Left hindlimb (tissue), 1 donor: ENCODE results near the gene FAM222B.
"Not testable (repeated sequence)": the region's sequence is repeated elsewhere in the genome, so short reads cannot be mapped to it uniquely, and the experiment has no call there.

Experiments
- DNase-seq: peaks from one replicate; pipeline ENCODE4 v3.0.0-alpha.2; 2018

FAM222B gene

DNA sequence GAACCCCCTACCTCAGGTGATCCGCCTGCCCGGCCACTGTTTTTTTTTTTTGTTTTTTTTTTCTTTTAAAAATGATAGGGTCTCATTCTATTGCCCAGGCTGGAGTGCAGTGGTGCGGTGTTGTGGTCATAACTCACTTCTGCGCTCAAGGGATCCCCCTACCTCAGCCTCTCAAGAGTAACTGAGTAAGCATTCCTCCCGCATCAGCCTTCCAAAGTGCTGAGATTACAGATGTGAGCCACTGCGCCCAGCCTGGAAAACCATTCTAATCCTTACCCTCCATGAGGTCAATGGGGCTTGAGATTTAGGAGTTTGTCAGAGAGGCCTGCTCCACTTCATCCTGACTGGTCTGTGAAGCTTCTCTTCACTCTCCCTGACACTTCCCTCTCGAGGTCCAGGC, 24.7 kb upstream of the FAM222B start:
- no peak for DNase-seq

GRCh38 chr17:28865946-28866752, 23.6 kb upstream of the FAM222B start:
- no peak for DNase-seq

- DNase-seq: no peak
Observed at GRCh38 chr17:28864991-28865849, 22.6 kb upstream of the FAM222B start.

DNA sequence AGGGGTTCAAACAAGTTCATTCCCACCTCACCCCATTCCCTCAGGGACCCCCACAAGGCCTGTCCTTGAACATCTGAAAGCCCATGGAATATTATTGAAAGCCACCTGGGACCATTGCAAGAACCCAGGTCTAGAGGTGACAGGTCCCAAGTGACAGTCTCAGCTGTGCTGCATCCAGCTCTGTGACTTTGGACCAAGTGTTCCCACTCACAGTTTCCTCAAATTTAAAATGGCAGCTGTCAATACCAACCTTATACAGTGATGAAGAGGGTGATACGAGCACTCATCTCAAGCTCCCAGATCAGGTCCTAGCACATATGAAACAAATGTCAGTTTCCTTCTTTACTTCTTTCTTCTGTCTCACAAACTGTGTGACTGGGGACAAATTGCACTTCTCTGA, 21.4 kb upstream of the FAM222B start:
- DNase-seq: no peak

DNA sequence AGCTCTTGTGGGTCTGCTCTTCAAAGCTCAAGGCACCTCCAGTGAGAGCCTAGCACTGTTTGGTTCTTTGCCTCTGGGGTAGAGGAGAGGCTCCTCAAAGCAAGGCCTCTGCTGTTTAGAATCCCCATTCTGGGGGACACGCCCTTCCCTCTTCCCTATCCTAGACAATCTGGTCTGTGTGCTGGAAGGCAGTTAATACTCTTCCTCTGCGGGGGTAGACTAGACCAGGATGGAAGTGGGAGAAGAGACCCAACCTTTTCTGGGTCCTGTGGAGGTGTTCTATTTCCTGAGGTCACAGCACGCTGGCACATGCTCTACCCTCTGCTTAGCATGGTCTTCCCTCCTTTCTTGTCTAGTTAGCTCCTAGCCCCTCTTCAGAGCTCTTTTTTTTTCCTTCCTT, 20.0 kb upstream of the FAM222B start:
- DNase-seq: no peak

DNA sequence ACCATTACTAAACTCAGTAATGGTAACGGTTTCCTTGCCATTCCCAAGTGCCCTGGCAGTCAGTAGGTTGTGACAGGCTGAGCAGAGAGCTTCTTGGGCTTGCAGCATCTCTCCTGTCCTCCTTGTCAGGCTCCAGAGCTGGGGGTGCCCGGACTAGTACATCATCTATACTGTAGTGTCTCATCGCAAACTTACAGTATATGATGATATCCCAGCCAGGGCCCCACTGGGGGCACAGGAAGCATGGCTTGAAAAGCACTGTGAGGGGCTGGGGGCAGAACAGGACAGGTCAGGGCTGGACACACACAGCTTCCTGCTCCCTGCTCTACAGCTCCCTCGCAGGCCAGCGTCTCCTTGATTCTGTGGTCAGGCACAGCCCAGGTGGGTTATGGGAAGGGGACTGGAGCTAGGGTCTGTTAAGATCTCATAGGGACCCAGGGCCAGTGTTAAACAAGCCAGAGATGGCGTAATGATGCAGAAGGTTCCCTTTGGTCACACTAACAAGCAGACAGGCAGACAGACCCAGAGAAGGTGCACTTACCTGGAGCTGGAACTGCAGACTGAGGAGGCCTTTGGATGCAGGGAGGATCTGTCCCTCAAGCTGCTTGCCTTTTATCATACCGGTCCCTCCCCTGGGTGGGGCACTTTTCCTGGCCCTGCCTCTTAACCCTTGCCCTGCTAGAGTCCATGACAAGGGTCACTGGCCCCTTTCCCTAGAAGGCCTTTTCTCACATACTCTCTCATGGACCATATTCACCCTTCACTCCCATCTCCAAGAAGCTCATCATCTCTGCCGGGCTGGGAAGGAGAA, 19.0 kb upstream of the FAM222B start:
- DNase-seq: no peak

GRCh38 chr17:28860363-28860808, 17.8 kb upstream of the FAM222B start:
- DNase-seq: no peak

GRCh38 chr17:28858801-28859355, 16.3 kb upstream of the FAM222B start:
- DNase-seq: no peak

- no peak for DNase-seq
Observed at GRCh38 chr17:28857905-28858800, 15.6 kb upstream of the FAM222B start.

DNA sequence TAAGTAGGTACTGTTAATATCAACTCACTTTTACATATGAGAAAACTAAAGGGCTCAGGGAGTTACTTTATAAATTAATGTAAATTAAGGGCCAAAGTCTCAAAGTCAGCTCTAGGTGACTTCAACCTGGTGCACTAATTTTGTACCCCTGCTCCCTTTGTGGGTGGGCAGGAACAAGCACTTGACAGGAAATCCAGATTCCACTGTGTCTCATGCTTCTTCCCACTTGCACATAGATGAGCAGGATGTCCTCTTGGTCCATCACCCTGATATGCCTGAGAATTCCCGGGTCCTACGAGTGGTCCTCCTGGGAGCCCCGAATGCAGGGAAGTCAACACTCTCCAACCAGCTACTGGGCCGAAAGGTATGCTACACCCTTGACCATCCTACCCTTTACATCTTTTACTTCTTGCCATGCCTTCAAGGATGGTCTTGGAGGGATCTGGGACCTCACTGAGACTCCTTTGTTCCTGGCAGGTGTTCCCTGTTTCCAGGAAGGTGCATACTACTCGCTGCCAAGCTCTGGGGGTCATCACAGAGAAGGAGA, 13.5 kb upstream of the FAM222B start:
- DNase-seq: no peak

- no peak for DNase-seq
Observed at GRCh38 chr17:28855336-28855679, 12.7 kb upstream of the FAM222B start.

GRCh38 chr17:28854457-28855335, 12.1 kb upstream of the FAM222B start, which contains the start of gene ERAL1:
ERAL1 (plus strand) TSS chr17:28855016; CDS start chr17:28855035, 19 bp downstream.
- peak; percentile 92 for DNase-seq

DNA sequence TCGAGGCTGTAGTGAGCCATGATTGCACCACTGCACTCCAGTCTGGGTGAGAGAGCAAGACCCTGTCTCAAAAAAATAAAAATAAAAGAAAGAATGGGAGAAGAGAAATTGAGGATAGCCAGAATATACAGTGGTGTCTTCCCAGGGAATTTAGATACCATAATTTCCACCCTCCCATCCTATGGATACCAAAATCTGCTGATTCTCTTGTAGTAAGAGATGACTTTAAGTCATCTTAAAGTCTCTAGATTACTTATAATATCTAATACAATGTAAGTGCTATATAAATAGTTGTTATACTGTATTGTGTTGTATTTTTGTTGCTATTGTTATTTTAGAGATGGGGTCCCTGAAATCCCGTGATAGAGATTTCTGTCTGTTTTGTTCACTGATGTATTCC, 10.7 kb upstream of the FAM222B start:
- no peak for DNase-seq

DNA sequence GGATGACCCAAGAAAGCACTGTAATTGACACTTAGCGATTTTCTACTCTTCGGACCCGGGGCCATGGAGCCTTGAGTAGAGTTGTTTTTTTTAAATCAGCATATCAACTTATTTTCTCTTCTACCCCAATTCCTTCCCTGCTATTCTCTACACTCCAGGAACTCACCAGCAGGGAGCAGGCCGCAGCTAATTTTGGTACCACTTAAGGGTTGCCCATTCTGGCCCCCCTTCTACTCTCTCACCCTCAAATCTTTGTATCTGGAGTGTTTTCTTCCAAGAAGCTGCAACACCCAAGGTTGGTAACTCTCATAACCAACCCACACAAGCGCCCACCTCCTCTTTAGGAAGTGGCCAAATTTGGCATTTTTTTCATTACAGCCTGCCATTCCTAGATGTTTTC, 6.7 kb upstream of the FAM222B start:
- DNase-seq: no peak

DNA sequence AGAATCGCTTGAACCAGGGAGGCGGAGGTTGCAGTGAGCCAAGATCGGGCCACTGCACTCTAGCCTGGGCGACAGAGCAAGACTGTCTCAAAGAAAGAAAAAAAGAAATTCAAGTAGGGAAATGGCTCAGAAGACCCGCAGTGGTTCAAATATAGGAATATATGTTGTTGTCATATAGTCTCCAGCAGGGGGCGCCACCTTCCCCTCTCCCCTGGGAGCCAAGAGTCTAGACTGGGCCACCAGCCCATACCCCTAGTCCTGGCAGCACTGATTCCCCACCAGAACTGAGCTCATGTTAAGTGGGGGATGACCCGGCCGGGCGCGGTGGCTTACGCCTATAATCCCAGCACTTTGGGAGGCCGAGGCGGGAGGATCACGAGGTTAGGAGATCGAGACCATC, 6.1 kb upstream of the FAM222B start:
- DNase-seq: not testable (repeated sequence)

DNA sequence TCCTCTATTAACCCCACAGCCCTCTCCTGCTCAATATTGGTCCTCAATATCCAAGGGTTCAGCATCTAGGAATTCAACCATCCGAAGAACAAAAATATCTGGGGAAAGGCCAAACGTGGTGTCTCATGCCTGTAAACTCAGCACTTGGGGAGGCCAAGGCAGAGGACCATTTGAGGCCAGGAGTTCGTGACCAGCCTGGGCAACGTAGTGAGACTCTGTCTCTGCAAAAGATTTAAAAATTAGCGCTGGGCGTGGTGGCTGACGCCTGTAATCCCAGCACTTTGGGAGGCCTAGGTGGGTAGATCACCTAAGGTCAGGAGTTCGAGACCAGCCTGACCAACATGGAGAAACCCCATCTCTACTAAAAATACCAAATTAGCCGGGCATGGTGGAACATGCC, 4.1 kb upstream of the FAM222B start:
- DNase-seq: not testable (repeated sequence)

DNA sequence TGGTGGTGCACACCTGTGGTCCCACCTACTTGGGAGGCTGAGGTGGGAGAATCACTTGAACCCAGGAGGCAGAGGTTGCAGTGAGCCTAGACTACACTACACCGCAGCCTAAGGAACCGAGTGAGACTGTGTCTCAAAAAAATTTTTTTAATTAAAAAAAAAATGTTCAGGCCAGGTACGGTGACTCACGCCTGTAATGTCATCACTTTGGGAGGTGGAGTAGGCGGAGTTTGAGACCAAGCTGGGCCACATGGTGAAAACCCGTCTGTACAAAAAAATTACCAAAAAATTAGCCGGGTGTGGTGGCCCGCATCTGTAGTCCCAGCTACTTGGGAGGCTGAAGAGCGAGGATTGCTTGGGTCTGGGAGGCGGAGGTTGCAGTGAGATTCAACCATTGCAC, 3.6 kb upstream of the FAM222B start:
- DNase-seq: no peak

- no peak for DNase-seq
Observed at GRCh38 chr17:28843816-28844148, 1.2 kb upstream of the FAM222B start.

DNA sequence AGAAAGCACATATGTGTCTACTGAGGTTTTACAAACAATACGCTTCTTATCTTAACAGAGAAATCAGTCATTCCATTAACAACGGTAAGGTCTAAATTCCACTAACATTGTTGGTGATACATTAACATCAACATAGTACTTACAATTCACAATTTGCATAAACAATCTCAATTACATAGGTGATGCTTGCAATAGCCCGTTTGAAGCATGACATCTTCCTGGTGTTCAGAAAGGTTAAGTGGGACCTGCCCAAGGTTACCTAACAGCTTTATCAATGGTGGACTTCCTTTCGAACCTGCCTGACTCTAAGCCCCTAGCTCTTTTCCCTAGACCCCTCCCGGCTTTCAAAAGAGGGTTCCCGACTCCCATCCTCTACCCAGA, 699 bp downstream of the FAM222B start:
- no peak for DNase-seq

DNA sequence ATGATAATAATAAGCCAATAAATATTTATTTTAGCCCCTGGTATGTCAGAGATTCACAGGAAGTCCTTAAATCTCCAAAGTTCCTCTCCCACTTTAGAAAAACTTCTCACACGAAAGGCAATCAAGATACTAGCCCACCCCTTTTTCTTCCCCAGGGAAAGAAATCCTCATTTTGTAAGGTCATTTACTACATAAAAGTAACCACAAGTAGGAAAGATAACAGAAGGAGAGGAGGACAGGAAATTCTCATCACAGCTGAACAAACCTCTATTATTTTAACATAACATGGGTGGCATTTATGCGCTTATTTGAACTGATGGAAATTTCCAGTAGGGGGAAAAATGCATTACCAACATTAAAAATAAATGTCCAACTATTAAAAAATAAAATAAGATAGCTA, 3.4 kb downstream of the FAM222B start:
- no peak for DNase-seq

GRCh38 chr17:28836541-28836940, 6.0 kb downstream of the FAM222B start:
- DNase-seq: not testable (repeated sequence)
